Kidney epithelial cell (primary cell): ENCODE results near the gene DES. TPM values are rescaled to one million over a fixed set of nuclear protein-coding genes. Genes with fewer than 3 reads are reported as not detected.

Source experiments
- DNase-seq: peaks from one replicate; pipeline ENCODE4 v3.0.0-alpha.2; 2010; ENCODE audit warnings: low read depth
- H3K27me3 ChIP-seq: 2 replicates; pipeline ENCODE4 v1.6.0; 2011; ENCODE audit warnings: low read length; ENCODE audit not compliant: control insufficient read depth, insufficient read depth
- H3K36me3 ChIP-seq: 2 replicates; pipeline ENCODE4 v1.5.1; 2011; ENCODE audit warnings: low read length; ENCODE audit not compliant: control insufficient read depth, insufficient read depth
- H3K4me3 ChIP-seq: 2 replicates; pipeline ENCODE4 v1.5.1; 2011; ENCODE audit warnings: low read depth, mild to moderate bottlenecking, control low read depth, low read length
- total RNA-seq: library from RNA; depleted of rRNA; stranded (reverse); fragments of >200 nt; gene quantifications from 2 replicates; pipeline ENCODE4 v1.2.3, GENCODE V29; 2015
- TF ChIP-seq, protein P1 (sequence below): IDR thresholded peaks from 2 replicates; pipeline ENCODE4 v1.5.1; 2011; ENCODE audit warnings: mild to moderate bottlenecking, moderate library complexity, low read length, control low read depth, inconsistent platforms; ENCODE audit not compliant: insufficient read depth, poor library complexity, severe bottlenecking

The DES gene
- total RNA-seq, 1 donor from 2014 or later, result 0.79 TPM

DNA sequence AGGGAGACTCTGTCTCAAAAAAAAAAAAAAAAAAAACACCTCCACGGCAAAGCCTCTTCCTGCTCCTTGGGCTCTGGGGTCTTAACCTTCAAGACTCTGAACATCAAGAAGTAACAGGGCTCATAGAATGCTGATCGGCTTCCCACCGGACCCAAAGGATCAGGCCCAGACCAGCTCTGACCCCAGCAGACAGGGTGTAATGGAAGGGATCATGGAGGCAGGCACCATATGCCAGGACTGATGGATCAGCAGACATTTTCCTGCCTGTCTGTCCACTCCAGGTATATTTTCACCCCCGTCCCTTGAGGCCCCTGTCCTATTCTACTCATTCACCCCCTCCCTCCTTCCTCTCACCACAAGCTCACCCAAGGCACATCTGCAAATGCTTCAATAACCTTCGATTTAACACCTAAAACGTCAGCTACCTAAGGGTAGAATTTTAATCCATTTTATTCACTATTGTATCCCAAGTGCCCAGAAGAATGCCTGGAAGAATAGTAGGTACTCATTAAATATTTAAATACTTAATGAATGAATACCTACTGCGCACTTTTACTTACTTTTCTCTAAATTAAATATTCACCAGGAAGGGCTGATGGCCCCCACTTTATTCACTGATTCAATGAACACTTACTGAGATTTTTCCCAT lies 11.9 kb downstream of the DES start:
- Histone ChIP-seq H3K36me3 (no peaks in the 10 kb centered on the region), H3K4me3 (no peak overlapping the region), H3K27me3 (peaks cover 21% of the 10 kb centered on the region)
- TF ChIP-seq, protein P1, sequence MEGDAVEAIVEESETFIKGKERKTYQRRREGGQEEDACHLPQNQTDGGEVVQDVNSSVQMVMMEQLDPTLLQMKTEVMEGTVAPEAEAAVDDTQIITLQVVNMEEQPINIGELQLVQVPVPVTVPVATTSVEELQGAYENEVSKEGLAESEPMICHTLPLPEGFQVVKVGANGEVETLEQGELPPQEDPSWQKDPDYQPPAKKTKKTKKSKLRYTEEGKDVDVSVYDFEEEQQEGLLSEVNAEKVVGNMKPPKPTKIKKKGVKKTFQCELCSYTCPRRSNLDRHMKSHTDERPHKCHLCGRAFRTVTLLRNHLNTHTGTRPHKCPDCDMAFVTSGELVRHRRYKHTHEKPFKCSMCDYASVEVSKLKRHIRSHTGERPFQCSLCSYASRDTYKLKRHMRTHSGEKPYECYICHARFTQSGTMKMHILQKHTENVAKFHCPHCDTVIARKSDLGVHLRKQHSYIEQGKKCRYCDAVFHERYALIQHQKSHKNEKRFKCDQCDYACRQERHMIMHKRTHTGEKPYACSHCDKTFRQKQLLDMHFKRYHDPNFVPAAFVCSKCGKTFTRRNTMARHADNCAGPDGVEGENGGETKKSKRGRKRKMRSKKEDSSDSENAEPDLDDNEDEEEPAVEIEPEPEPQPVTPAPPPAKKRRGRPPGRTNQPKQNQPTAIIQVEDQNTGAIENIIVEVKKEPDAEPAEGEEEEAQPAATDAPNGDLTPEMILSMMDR, result no peak
- DNase-seq, result no peak

DNA sequence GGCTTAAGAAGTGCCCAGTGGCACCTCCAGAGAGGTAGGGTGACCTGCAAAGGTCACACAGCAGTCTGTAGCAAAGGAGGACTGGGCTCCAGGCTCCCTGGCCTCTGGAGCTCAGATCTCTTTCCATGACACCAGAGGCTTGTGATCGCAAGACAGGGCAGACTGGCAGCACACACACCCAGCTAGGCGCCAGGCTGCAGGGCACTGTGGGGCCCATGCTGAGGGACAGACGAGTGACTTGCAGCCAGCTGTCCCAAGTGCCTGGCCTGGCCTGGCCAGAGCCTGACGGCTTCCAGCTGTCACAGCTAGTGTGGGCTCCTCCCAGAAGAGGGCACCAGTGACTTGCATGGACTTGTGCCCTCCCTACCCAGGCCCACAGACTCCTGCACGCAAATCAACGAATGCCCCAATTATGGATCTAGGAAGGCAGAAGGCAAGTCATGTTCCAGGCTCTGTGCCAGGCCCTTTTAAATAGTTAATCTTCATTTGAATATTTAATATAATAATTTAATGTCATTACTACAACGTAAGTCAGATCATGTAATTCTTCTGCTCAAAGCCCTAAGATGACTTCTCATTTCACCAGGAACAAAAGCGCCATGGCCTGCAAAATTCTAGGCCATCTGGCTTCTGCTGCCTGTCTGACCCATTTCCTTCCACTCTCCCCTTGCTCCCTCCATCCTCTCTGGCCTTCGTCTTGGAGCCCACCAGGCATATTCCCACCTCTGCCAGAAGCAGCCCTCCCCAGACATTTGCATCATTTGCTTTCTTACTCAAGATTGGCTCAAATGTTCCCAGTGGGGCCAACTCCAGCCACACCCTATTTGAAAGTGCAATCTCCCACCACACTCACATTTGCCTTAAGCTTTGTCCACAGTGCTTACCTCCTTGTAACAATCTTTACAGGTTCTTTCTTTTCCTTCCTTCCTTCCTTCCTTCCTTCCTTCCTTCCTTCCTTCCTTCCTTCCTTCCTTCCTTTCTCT lies 12.7 kb downstream of the DES start:
- Histone ChIP-seq H3K4me3 (no peak overlapping the region), H3K27me3 (peaks cover 24% of the 10 kb centered on the region), H3K36me3 (no peaks in the 10 kb centered on the region)
- no peak for DNase-seq
- TF ChIP-seq, protein P1, result peak; percentile 50

DNA sequence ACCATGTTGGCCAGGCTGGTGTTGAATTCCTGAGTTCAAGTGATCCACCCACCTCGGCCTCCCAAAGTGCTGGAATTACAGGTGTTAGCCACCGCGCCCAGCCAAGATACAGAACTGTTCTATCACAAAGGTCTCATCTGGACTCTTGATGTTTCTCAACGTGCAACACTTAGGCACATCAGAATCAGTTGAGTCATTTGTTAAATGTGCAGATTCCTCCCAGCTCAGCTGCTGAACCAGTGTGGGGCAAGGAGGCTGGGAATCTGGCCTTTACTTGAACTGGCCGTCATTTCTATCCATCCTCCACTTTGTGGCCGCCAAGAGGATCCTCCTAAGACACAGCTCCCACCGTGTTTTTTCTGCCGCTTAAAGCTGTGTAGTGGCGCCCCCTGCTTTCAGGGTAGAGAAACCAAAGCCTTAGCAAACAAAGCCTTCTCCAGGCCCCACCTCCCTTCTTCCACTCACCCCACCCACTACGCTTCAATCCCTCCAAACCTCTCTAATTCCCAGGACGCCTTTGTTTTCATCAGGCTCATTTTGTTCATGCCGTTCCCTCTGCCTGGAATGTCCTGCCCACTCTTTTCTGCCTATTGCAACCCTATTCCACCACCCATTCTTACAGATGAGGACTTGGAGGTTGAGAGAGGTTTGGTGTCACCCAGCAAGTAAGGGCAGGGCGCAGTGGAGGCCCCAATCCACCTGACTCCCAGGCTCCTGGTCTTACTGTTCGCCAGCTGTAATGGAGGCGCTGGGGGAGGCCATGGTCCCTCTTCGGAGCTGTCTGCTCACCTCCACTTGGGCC lies 15.7 kb downstream of the DES start:
- no peak for DNase-seq
- TF ChIP-seq, protein P1, result peak; percentile 57
- Histone ChIP-seq H3K27me3 (peaks cover 24% of the 10 kb centered on the region), H3K36me3 (no peaks in the 10 kb centered on the region), H3K4me3 (no peak overlapping the region)

DNA sequence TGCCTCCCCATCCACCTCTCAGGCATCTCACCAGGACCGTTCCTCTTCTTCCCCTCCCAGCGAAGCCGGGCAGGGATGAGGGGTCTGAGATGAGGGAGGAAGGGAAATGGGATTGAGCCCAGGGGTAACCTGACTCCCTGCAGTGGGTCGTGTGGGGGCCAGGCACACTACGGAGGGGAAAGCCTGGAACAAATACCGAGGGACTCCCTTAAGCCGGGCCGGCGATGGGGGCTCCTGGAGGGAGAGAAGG lies 16.2 kb downstream of the DES start:
- no peak for DNase-seq
- H3K4me3 ChIP-seq, result no peak overlapping the region
- no peaks in the 10 kb centered on the region for H3K36me3 ChIP-seq
- H3K27me3 ChIP-seq, result peaks cover 24% of the 10 kb centered on the region
- TF ChIP-seq, protein P1, result no peak

DNA sequence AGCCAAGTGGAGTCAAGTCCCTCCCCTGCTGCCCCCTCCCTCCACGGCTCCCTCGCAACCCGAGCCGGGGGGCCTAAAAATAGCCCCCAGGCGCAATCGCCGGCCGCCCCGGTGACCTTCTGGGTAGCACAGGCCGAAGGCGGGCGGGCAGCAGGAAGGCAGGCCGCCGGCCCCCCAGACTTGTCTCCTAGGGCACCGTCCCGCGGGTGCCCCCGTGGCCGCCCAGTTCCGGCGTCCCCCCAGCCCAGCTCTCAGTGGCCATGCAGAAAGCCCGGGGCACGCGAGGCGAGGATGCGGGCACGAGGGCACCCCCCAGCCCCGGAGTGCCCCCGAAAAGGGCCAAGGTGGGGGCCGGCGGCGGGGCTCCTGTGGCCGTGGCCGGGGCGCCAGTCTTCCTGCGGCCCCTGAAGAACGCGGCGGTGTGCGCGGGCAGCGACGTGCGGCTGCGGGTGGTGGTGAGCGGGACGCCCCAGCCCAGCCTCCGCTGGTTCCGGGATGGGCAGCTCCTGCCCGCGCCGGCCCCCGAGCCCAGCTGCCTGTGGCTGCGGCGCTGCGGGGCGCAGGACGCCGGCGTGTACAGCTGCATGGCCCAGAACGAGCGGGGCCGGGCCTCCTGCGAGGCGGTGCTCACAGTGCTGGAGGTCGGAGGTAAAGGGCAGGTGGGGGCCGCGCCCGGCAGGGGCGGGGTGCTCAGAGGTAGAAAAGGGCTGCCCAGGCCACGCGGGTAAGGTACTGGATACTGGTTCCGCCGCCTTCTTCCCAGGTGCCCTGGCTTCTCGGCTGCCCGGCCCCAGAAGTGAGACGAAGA lies 16.7 kb downstream of the DES start, which contains the start of gene SPEG:
SPEG (plus strand) TSS at position 126 of the 808 bp plus-strand sequence; CDS start at position 261, 135 bp downstream.
- TF ChIP-seq, protein P1, result no peak
- DNase-seq, result no peak
- Histone ChIP-seq H3K27me3 (peaks cover 24% of the 10 kb centered on the region), H3K36me3 (no peaks in the 10 kb centered on the region), H3K4me3 (peak within 1 kb of the TSS; percentile 14)
